IMR-90 (cell line): ENCODE results near the gene HYAL2. TPM values are rescaled to one million over a fixed set of nuclear protein-coding genes. Genes with fewer than 3 reads are reported as not detected.

ENCODE experiments used
- ATAC-seq: fragments of 200-7000 bp; cut with Tn5 transposase; 2 replicates; pipeline ENCODE4 v1.9.1; 2020; ENCODE audit warnings: low read depth, mild to moderate bottlenecking, moderate library complexity
- BruUV-seq: library from RNA; stranded (reverse); fragments of 400-500 nt; replicated peaks from 2 replicates; lab custom pipeline; 2021; lab: Mats Ljungman, UMichigan
- CTCF ChIA-PET: fragments of 300-600 bp; formaldehyde crosslinking; extraction: SDS; loops from one replicate; lab custom pipeline; 2021; ENCODE audit warnings: antibody characterized with exemption; lab: Yijun Ruan, JAX
- POLR2A ChIA-PET: fragments of 300-600 bp; sonication (Branson Sonifier 250); formaldehyde crosslinking; loops from one replicate; lab custom pipeline; 2022; ENCODE audit warnings: antibody characterized with exemption; ENCODE audit not compliant: unreplicated experiment; lab: Charles Lee
- DNase-seq: peaks from one replicate; pipeline ENCODE4 v3.0.0; 2013
- H2AFZ ChIP-seq: replicated peaks from 2 replicates; pipeline ENCODE3; 2013; ENCODE audit warnings: low read length, mild to moderate bottlenecking; ENCODE audit not compliant: poor library complexity
- H2AK5ac ChIP-seq: 2 replicates; pipeline ENCODE4 v1.6.1; 2013; ENCODE audit warnings: low read depth, low read length, inconsistent platforms
- H2AK9ac ChIP-seq: replicated peaks from 2 replicates; pipeline ENCODE3; 2013; ENCODE audit warnings: mild to moderate bottlenecking, low read depth, low read length, moderate library complexity; ENCODE audit not compliant: poor library complexity
- H2BK120ac ChIP-seq: 2 replicates; pipeline ENCODE4 v1.6.1; 2013; ENCODE audit warnings: low read depth, low read length, inconsistent platforms
- H2BK15ac ChIP-seq: 3 replicates; pipeline ENCODE4 v1.6.1; 2013; ENCODE audit warnings: low read depth, low read length, inconsistent platforms
- H2BK20ac ChIP-seq: 2 replicates; pipeline ENCODE4 v1.6.1; 2013; ENCODE audit warnings: low read depth, mild to moderate bottlenecking, inconsistent platforms, low read length, moderate library complexity
- H2BK5ac ChIP-seq: 2 replicates; pipeline ENCODE4 v1.6.1; 2013; ENCODE audit warnings: mild to moderate bottlenecking, low read depth, low read length, inconsistent platforms; ENCODE audit not compliant: poor library complexity, severe bottlenecking
- H3K14ac ChIP-seq: replicated peaks from 2 replicates; pipeline ENCODE4 v1.6.1; 2013; ENCODE audit warnings: low read depth, low read length, inconsistent platforms
- H3K18ac ChIP-seq: 2 replicates; pipeline ENCODE4 v1.6.1; 2013; ENCODE audit warnings: low read depth, low read length, control low read depth
- H3K23ac ChIP-seq: 2 replicates; pipeline ENCODE4 v1.6.1; 2013; ENCODE audit warnings: low read depth, low read length, inconsistent platforms
- H3K27ac ChIP-seq: 2 replicates; pipeline ENCODE4 v1.5.1; 2013; ENCODE audit warnings: mild to moderate bottlenecking, control low read depth, low read length; ENCODE audit not compliant: insufficient read depth
- H3K27me3 ChIP-seq: 2 replicates; pipeline ENCODE4 v1.6.1; 2013; ENCODE audit warnings: low read length; ENCODE audit not compliant: control insufficient read depth, insufficient read depth
- H3K36me3 ChIP-seq: 2 replicates; pipeline ENCODE4 v1.6.1; 2013; ENCODE audit warnings: low read length, mixed read lengths; ENCODE audit not compliant: control insufficient read depth, insufficient read depth
- H3K4ac ChIP-seq: 2 replicates; pipeline ENCODE4 v1.6.1; 2013; ENCODE audit warnings: low read depth, low read length, inconsistent platforms
- H3K4me1 ChIP-seq: 2 replicates; pipeline ENCODE4 v1.6.1; 2013; ENCODE audit warnings: low read length, mixed read lengths; ENCODE audit not compliant: control insufficient read depth, insufficient read depth
- H3K4me2 ChIP-seq: 2 replicates; pipeline ENCODE4 v1.6.1; 2013; ENCODE audit warnings: low read depth, mild to moderate bottlenecking, control low read depth, low read length, moderate library complexity
- H3K4me3 ChIP-seq: 2 replicates; pipeline ENCODE4 v1.5.1; 2013; ENCODE audit warnings: low read depth, mild to moderate bottlenecking, control low read depth, low read length, moderate library complexity; ENCODE audit not compliant: insufficient read depth
- H3K56ac ChIP-seq: 2 replicates; pipeline ENCODE4 v1.6.1; 2013; ENCODE audit warnings: low read length, inconsistent platforms; ENCODE audit not compliant: insufficient read depth; ENCODE audit errors: extremely low read depth
- H3K79me1 ChIP-seq, 2 experiments: 2 replicates each; pipeline ENCODE4 v1.6.1; 2013; ENCODE audit warnings: low read length in 2 of 2, inconsistent platforms in 1 of 2, low read depth in 1 of 2
- H3K9ac ChIP-seq: 2 replicates; pipeline ENCODE4 v1.6.1; 2013; ENCODE audit warnings: low read depth, low read length, control low read depth
- H3K9me1 ChIP-seq: 2 replicates; pipeline ENCODE4 v1.6.1; 2013; ENCODE audit warnings: low read length, inconsistent platforms; ENCODE audit not compliant: insufficient read depth
- H3K9me3 ChIP-seq: 2 replicates; pipeline ENCODE4 v1.6.1; 2013; ENCODE audit warnings: low read length; ENCODE audit not compliant: control insufficient read depth, insufficient read depth
- H4K20me1 ChIP-seq: 2 replicates; pipeline ENCODE4 v1.6.1; 2013; ENCODE audit warnings: low read length, inconsistent platforms; ENCODE audit not compliant: insufficient read depth
- H4K5ac ChIP-seq: 2 replicates; pipeline ENCODE4 v1.6.1; 2013; ENCODE audit warnings: mild to moderate bottlenecking, low read depth, low read length, control low read depth
- H4K8ac ChIP-seq, 2 experiments: 2 replicates each; pipeline ENCODE4 v1.6.1; 2013; ENCODE audit warnings: low read depth in 2 of 2, low read length in 2 of 2, control low read depth in 1 of 2, inconsistent platforms in 1 of 2
- H4K91ac ChIP-seq: 2 replicates; pipeline ENCODE4 v1.6.1; 2013; ENCODE audit warnings: low read depth, low read length, inconsistent platforms; ENCODE audit not compliant: insufficient read depth
- CEBPB ChIP-seq: IDR thresholded peaks from 2 replicates; pipeline ENCODE4 v1.6.1; 2012; ENCODE audit warnings: low read depth, low read length, improper control_type of control experiment
- CHD1 ChIP-seq: IDR thresholded peaks from 2 replicates; pipeline ENCODE4 v1.6.1; 2012; ENCODE audit warnings: low read depth, low read length, improper control_type of control experiment
- NFE2L2 ChIP-seq: fragments of 150-350 bp; IDR thresholded peaks from 2 replicates; pipeline ENCODE4 v1.6.1; 2016; ENCODE audit warnings: low read depth, mild to moderate bottlenecking, low read length
- POLR2A ChIP-seq: IDR thresholded peaks from 2 replicates; pipeline ENCODE4 v1.6.1; 2012; ENCODE audit warnings: mild to moderate bottlenecking, low read depth, low read length
- RFX5 ChIP-seq: IDR thresholded peaks from 2 replicates; pipeline ENCODE4 v1.8.0; 2012; ENCODE audit warnings: low read depth, mild to moderate bottlenecking, low read length, moderate library complexity
- WGBS, 2 experiments: methylation state at CpG; one replicate each; pipeline versions ENCODE4 v1.1.5 to v1.1.7; 2013; ENCODE audit warnings: missing lambda C conversion rate in 2 of 2; ENCODE audit not compliant: insufficient read length in 1 of 2; ENCODE audit errors: extremely low coverage in 2 of 2; 5-methylcytosine and 5-hydroxymethylcytosine counted together
- dilution Hi-C: fragments of 300-500 bp; cut with HindIII; formaldehyde crosslinking; loops from one replicate; pipeline ENCODE4 v1.14.3; 2018; ENCODE audit warnings: low sequenced_read_pairs; ENCODE audit not compliant: unreplicated experiment
- in situ Hi-C: fragments of 300-500 bp; cut with MboI; formaldehyde crosslinking; loops from 3 replicates; pipeline ENCODE4 v1.14.3; 2019; ENCODE audit warnings: low sequenced_read_pairs, inconsistent platforms, mixed read lengths
- intact Hi-C: fragments of 100-400 bp; cut with micrococcal nuclease; formaldehyde crosslinking; loops from 2 replicates; pipeline ENCODE4 v1.10.0; 2022
- polyA plus RNA-seq, 3 experiments: library from polyadenylated mRNA; depleted of rRNA; stranded (reverse); fragments of >200 nt; gene quantifications; 2 replicates each; pipeline ENCODE4 v1.2.3, GENCODE V29; 2012; ENCODE audit warnings: low replicate concordance in 1 of 3
- total RNA-seq: library from RNA; depleted of rRNA; stranded (reverse); fragments of >200 nt; gene quantifications from 2 replicates; pipeline ENCODE4 v1.2.3, GENCODE V29; 2012

Gene HYAL2
- total and polyA plus RNA-seq, 2 of the 4 experiments (the other 2 are of a cell fraction), result 56.8 to 104 TPM

- H4K5ac ChIP-seq, result no peak overlapping the region
- no peak overlapping the region for H2BK120ac ChIP-seq
- CTCF ChIA-PET, result no interaction called here
- no peak overlapping the region for H3K9ac ChIP-seq
- no peak overlapping the region for H3K56ac ChIP-seq
- no peak overlapping the region; a peak in 1 of 4 replicates for H4K8ac ChIP-seq
- no peak for DNase-seq
- H2AK9ac ChIP-seq, result peak overlapping the region; percentile 90
- H3K4me3 ChIP-seq, result no peak overlapping the region
- H3K36me3 ChIP-seq, result no peaks in the 10 kb centered on the region
- no peaks in the 10 kb centered on the region for H4K20me1 ChIP-seq
- H3K18ac ChIP-seq, result no peak overlapping the region
- H3K23ac ChIP-seq, result no peak overlapping the region
- no peak overlapping the region for H3K14ac ChIP-seq
- no peak for ATAC-seq
- H2AK5ac ChIP-seq, result 0 out of 2 replicates have a peak overlapping the region, but pooled peaks have one; percentile 9
- intact Hi-C loops, result no loop called here
- H3K79me1 ChIP-seq, result peaks cover 13 to 31% of the 10 kb centered on the region in 2 experiments
- H2AFZ ChIP-seq, result peak overlapping the region; percentile 95
- POLR2A ChIA-PET, result no interaction called here
- WGBS, 2 experiments, result 75% methylated on average over 4 of the region's 6 CpGs; no CpG with 5 or more reads in 1 of the 2 experiments
- no peak overlapping the region for H2BK15ac ChIP-seq
- no peak overlapping the region for H3K4ac ChIP-seq
- peaks cover 21% of the 10 kb centered on the region for H3K9me1 ChIP-seq
- H3K4me1 ChIP-seq, result peaks cover 13% of the 10 kb centered on the region
- no peak overlapping the region for H3K27ac ChIP-seq
- dilution Hi-C loops, result no loop called here
- H3K9me3 ChIP-seq, result no peaks in the 10 kb centered on the region
- peak overlapping the region; percentile 61 for H2BK5ac ChIP-seq
- no peak overlapping the region for H2BK20ac ChIP-seq
- no peak overlapping the region for H3K4me2 ChIP-seq
- in situ Hi-C loops, result no loop called here
- no peak overlapping the region for H4K91ac ChIP-seq
- H3K27me3 ChIP-seq, result no peaks in the 10 kb centered on the region
- TF ChIP-seq CEBPB (no peak), POLR2A (no peak), RFX5 (no peak), CHD1 (no peak), NFE2L2 (no peak)
- no TSS peak for BruUV-seq
These were observed 21.8 kb downstream of the HYAL2 start for GRCh38 chr3:50300681-50301254.
